SK-N-SH (cell line): ENCODE data around the gene BOLL. TPM values are rescaled to one million over a fixed set of nuclear protein-coding genes. Genes with fewer than 3 reads are reported as not detected.

ENCODE experiments used
- CTCF ChIA-PET: fragments of 300-600, 350-600 bp; formaldehyde crosslinking; extraction: SDS; loops from one replicate; lab custom pipeline; 2021; lab: Yijun Ruan, JAX
- POLR2A ChIA-PET: fragments of 350-600 bp; sonication (Branson Sonifier 250); formaldehyde crosslinking; extraction: SDS; loops from one replicate; lab custom pipeline; 2020; ENCODE audit warnings: antibody characterized with exemption, inconsistent platforms; lab: Yijun Ruan, JAX
- DNase-seq: peaks from one replicate; pipeline ENCODE4 v3.0.0; 2012
- H2AFZ ChIP-seq: fragments of 200-600 bp; sonication (generic); 2 replicates; pipeline ENCODE4 v1.8.1; 2016; ENCODE audit warnings: antibody characterized with exemption, mild to moderate bottlenecking, low read depth
- H3F3A ChIP-seq: fragments of 200-600 bp; sonication (generic); replicated peaks from 2 replicates; pipeline ENCODE3; 2016; ENCODE audit warnings: antibody characterized with exemption, mild to moderate bottlenecking; ENCODE audit not compliant: insufficient read depth
- H3K27ac ChIP-seq, 2 experiments: fragments of 200-500 bp in 1 of 2; fragments of 200-600 bp in 1 of 2; sonication (Bioruptor generic) in 1 of 2; sonication (generic), shearing (Covaris generic) in 1 of 2; 2 replicates each; pipeline versions ENCODE4 v1.5.1 to v1.6.1; 2014 to 2016; ENCODE audit warnings: low read depth in 2 of 2, inconsistent platforms in 1 of 2, low read length in 1 of 2, mild to moderate bottlenecking in 1 of 2, mixed read lengths in 1 of 2
- H3K27me3 ChIP-seq: fragments of 200-600 bp; sonication (generic), shearing (Covaris generic); 2 replicates; pipeline ENCODE4 v1.6.1; 2016; ENCODE audit warnings: mixed run types; ENCODE audit not compliant: insufficient read depth
- H3K36me3 ChIP-seq, 2 experiments: fragments of 200-500 bp in 1 of 2; fragments of 200-600 bp in 1 of 2; sonication (Bioruptor generic) in 1 of 2; sonication (generic) in 1 of 2; replicated peaks in 1 of 2; 2 replicates each; pipeline versions ENCODE3 to v1.5.1; 2014 to 2016; ENCODE audit warnings: low read length in 1 of 2, mild to moderate bottlenecking in 1 of 2; ENCODE audit not compliant: insufficient read depth in 2 of 2, control insufficient read depth in 1 of 2
- H3K4me1 ChIP-seq, 2 experiments: fragments of 200-500 bp in 1 of 2; fragments of 200-600 bp in 1 of 2; sonication (Bioruptor generic) in 1 of 2; sonication (generic), shearing (Covaris generic) in 1 of 2; 2 replicates each; pipeline versions ENCODE4 v1.5.1 to v1.6.1; 2014 to 2016; ENCODE audit warnings: low read depth in 1 of 2, low read length in 1 of 2, mixed run types in 1 of 2; ENCODE audit not compliant: insufficient read depth in 2 of 2, control insufficient read depth in 1 of 2
- H3K4me2 ChIP-seq: fragments of 200-600 bp; sonication (generic), shearing (Covaris generic); 2 replicates; pipeline ENCODE4 v1.6.1; 2017; ENCODE audit warnings: mixed run types
- H3K4me3 ChIP-seq, 2 experiments: fragments of 200-500 bp in 1 of 2; fragments of 200-600 bp in 1 of 2; sonication (Bioruptor generic) in 1 of 2; sonication (generic), shearing (Covaris generic) in 1 of 2; 2 replicates each; pipeline versions ENCODE4 v1.5.1 to v1.8.1; 2014 to 2016; ENCODE audit warnings: low read depth in 2 of 2, inconsistent platforms in 1 of 2, low read length in 1 of 2, mild to moderate bottlenecking in 1 of 2, mixed read lengths in 1 of 2, moderate library complexity in 1 of 2
- H3K79me2 ChIP-seq: fragments of 200-600 bp; sonication (generic); 2 replicates; pipeline ENCODE4 v1.8.1; 2017; ENCODE audit warnings: mild to moderate bottlenecking; ENCODE audit not compliant: insufficient read depth
- H3K9ac ChIP-seq: fragments of 200-600 bp; sonication (generic); 2 replicates; pipeline ENCODE4 v1.6.1; 2017; ENCODE audit warnings: mixed run types
- H3K9me2 ChIP-seq: fragments of 200-600 bp; sonication (generic); 2 replicates; pipeline ENCODE4 v1.6.1; 2017; ENCODE audit warnings: mixed run types
- H3K9me3 ChIP-seq: fragments of 200-600 bp; sonication (generic); 2 replicates; pipeline ENCODE4 v1.6.1; 2017; ENCODE audit warnings: mixed run types, mild to moderate bottlenecking, moderate library complexity
- H4K20me1 ChIP-seq: fragments of 200-600 bp; sonication (generic); 2 replicates; pipeline ENCODE4 v1.6.1; 2017; ENCODE audit warnings: mild to moderate bottlenecking, mixed run types; ENCODE audit not compliant: insufficient read depth
- EZH2phosphoT487 ChIP-seq: fragments of 200-600 bp; sonication (generic); IDR thresholded peaks from 2 replicates; pipeline ENCODE4 v1.6.1; 2017; ENCODE audit warnings: low read depth, mixed run types, mild to moderate bottlenecking, antibody characterized with exemption, moderate library complexity, borderline replicate concordance
- FOSL2 ChIP-seq: IDR thresholded peaks from 2 replicates; pipeline ENCODE4 v1.4.0; 2012; ENCODE audit warnings: low read depth, mild to moderate bottlenecking, moderate library complexity, borderline replicate concordance
- FOXJ3 ChIP-seq: sonication (generic); formaldehyde crosslinking; IDR thresholded peaks from 2 replicates; pipeline ENCODE4 v1.5.1; 2020; ENCODE audit warnings: mild to moderate bottlenecking, missing genetic modification reagents
- GATA2 ChIP-seq: sonication (generic); formaldehyde crosslinking; IDR thresholded peaks from 2 replicates; pipeline ENCODE4 v1.5.0; 2020; ENCODE audit warnings: mild to moderate bottlenecking, missing genetic modification reagents
- JUND ChIP-seq: IDR thresholded peaks from 2 replicates; pipeline ENCODE4 v1.4.0; 2012
- MXI1 ChIP-seq: IDR thresholded peaks from 2 replicates; pipeline ENCODE4 v1.6.1; 2012; ENCODE audit warnings: mild to moderate bottlenecking, low read depth, low read length, improper control_type of control experiment
- POLR2AphosphoS5 ChIP-seq: IDR thresholded peaks from 2 replicates; pipeline ENCODE4 v1.6.1; 2012; ENCODE audit warnings: low read depth, low read length
- RAD21 ChIP-seq: IDR thresholded peaks from 2 replicates; pipeline ENCODE4 v1.6.1; 2012; ENCODE audit warnings: mild to moderate bottlenecking, low read length
- RFX5 ChIP-seq: IDR thresholded peaks from 2 replicates; pipeline ENCODE4 v1.6.1; 2012; ENCODE audit warnings: mild to moderate bottlenecking, improper control_type of control experiment, low read length
- RXRA ChIP-seq: IDR thresholded peaks from 2 replicates; pipeline ENCODE4 v1.4.0; 2012; ENCODE audit warnings: low read depth, mild to moderate bottlenecking, borderline replicate concordance
- SIN3A ChIP-seq: IDR thresholded peaks from 2 replicates; pipeline ENCODE4 v1.6.1; 2012; ENCODE audit warnings: low read depth, mild to moderate bottlenecking, low read length, moderate library complexity, borderline replicate concordance
- SMC3 ChIP-seq: IDR thresholded peaks from 2 replicates; pipeline ENCODE4 v1.6.1; 2012; ENCODE audit warnings: low read depth, low read length, improper control_type of control experiment
- WGBS: methylation state at CpG from one replicate; pipeline ENCODE4 v1.1.6; 2017; ENCODE audit warnings: low lambda C conversion rate; 5-methylcytosine and 5-hydroxymethylcytosine counted together
- polyA plus RNA-seq, 3 experiments: library from polyadenylated mRNA; depleted of rRNA; stranded (reverse); fragments of >200 nt; gene quantifications; 2 replicates each; pipeline ENCODE4 v1.2.3, GENCODE V29; 2012
- TF ChIP-seq, protein P1 (sequence below): IDR thresholded peaks from 2 replicates; pipeline ENCODE4 v1.6.1; 2012; ENCODE audit warnings: mild to moderate bottlenecking, low read depth, low read length, moderate library complexity
- TF ChIP-seq, protein P2 (sequence below): IDR thresholded peaks from 2 replicates; pipeline ENCODE4; 2012
- TF ChIP-seq, protein P3 (sequence below): IDR thresholded peaks from 2 replicates; pipeline ENCODE4 v1.4.0; 2012; ENCODE audit warnings: low read depth, borderline replicate concordance
- TF ChIP-seq, protein P4 (sequence below): fragments of 200-600 bp; sonication (generic); IDR thresholded peaks from 2 replicates; pipeline ENCODE4 v1.6.1; 2017; ENCODE audit warnings: antibody characterized with exemption, mild to moderate bottlenecking, moderate library complexity
- TF ChIP-seq, protein P5 (sequence below): fragments of 150-350 bp; IDR thresholded peaks from 2 replicates; pipeline ENCODE4 v1.6.1; 2017; ENCODE audit warnings: antibody characterized with exemption, low read length, low read depth, borderline replicate concordance

BOLL gene
- polyA plus RNA-seq, 1 of the 3 experiments (the other 2 are of a cell fraction), result not detected

DNA sequence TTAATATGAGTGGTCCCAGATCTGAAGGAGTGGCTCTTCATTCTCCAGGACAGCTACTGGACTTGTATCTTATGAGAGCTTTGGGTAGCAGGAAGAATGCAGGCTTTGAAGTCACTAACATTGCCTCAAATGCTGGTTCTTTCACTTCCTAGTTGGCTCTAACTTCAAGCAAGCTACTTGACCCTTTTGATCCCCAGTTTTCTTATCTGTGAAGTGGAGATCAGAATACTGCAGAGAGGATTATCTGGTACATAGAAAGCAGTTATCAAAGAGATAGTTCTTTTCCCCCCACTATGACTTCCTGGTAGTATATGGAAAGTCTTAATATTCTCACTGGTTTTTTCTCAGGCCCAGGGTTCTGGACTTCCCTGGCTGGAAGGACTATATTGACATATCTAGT, 15.9 kb upstream of the BOLL start:
- ChIA-PET POLR2A (no interaction called here), CTCF (interaction anchor here (1.0 to 5.8 kb wide), 6 partner anchors 13 to 513 kb away, joined by 3 to 69 read pairs (median 5); no protein-coding TSS in a partner anchor)
- Histone ChIP-seq H3K36me3 (no peaks in the 10 kb centered on the region), H3K27me3 (no peaks in the 10 kb centered on the region), H3F3A (no peaks in the 10 kb centered on the region), H3K79me2 (peaks cover 19% of the 10 kb centered on the region), H3K9me2 (no peaks in the 10 kb centered on the region), H3K9me3 (no peaks in the 10 kb centered on the region), H3K4me3 (no peak overlapping the region), H3K4me1 (peaks cover 0 to 10% of the 10 kb centered on the region in 2 experiments; a peak in 2 of 4 replicates), H3K27ac (no peak overlapping the region), H4K20me1 (no peaks in the 10 kb centered on the region), H2AFZ (no peak overlapping the region), H3K9ac (no peak overlapping the region), H3K4me2 (no peak overlapping the region)
- TF ChIP-seq RFX5 (no peak), SIN3A (no peak), GATA2 (CRISPR knock-in tag) (no peak), RXRA (no peak)
- TF ChIP-seq, protein P1, sequence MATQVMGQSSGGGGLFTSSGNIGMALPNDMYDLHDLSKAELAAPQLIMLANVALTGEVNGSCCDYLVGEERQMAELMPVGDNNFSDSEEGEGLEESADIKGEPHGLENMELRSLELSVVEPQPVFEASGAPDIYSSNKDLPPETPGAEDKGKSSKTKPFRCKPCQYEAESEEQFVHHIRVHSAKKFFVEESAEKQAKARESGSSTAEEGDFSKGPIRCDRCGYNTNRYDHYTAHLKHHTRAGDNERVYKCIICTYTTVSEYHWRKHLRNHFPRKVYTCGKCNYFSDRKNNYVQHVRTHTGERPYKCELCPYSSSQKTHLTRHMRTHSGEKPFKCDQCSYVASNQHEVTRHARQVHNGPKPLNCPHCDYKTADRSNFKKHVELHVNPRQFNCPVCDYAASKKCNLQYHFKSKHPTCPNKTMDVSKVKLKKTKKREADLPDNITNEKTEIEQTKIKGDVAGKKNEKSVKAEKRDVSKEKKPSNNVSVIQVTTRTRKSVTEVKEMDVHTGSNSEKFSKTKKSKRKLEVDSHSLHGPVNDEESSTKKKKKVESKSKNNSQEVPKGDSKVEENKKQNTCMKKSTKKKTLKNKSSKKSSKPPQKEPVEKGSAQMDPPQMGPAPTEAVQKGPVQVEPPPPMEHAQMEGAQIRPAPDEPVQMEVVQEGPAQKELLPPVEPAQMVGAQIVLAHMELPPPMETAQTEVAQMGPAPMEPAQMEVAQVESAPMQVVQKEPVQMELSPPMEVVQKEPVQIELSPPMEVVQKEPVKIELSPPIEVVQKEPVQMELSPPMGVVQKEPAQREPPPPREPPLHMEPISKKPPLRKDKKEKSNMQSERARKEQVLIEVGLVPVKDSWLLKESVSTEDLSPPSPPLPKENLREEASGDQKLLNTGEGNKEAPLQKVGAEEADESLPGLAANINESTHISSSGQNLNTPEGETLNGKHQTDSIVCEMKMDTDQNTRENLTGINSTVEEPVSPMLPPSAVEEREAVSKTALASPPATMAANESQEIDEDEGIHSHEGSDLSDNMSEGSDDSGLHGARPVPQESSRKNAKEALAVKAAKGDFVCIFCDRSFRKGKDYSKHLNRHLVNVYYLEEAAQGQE, result no peak
- TF ChIP-seq, protein P2, sequence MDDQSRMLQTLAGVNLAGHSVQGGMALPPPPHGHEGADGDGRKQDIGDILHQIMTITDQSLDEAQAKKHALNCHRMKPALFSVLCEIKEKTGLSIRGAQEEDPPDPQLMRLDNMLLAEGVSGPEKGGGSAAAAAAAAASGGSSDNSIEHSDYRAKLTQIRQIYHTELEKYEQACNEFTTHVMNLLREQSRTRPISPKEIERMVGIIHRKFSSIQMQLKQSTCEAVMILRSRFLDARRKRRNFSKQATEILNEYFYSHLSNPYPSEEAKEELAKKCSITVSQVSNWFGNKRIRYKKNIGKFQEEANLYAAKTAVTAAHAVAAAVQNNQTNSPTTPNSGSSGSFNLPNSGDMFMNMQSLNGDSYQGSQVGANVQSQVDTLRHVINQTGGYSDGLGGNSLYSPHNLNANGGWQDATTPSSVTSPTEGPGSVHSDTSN, result no peak
- DNase-seq, result no peak

DNA sequence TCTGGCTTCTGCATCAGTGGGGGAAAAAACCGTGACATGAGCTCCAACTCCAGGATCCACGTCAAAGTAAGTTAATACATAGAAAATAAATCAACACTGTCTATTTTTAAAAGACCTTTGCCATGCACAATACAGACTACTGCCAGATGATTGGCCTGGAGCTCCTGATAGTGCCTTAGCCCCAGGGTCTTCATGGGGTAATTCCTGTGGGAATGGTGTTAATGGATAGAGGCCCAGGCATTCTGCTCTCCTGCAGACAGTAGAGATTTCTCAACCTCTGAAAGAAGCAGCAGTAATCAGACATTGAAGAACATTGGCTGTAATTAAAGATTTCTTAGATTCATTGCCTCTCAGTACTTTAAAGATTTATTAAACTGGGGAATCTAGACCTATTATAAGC, 15.0 kb upstream of the BOLL start:
- CTCF ChIA-PET, result interaction anchor here (0.6 to 5.8 kb wide), 7 partner anchors 12 to 509 kb away, joined by 3 to 69 read pairs (median 4); no protein-coding TSS in a partner anchor
- H3K9ac ChIP-seq, result no peak overlapping the region

More for the DNA sequence above, 15.0 kb upstream of the BOLL start:
- TF ChIP-seq, protein P3, sequence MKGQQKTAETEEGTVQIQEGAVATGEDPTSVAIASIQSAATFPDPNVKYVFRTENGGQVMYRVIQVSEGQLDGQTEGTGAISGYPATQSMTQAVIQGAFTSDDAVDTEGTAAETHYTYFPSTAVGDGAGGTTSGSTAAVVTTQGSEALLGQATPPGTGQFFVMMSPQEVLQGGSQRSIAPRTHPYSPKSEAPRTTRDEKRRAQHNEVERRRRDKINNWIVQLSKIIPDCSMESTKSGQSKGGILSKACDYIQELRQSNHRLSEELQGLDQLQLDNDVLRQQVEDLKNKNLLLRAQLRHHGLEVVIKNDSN, result no peak
- TF ChIP-seq RXRA, result no peak
- TF ChIP-seq, protein P4, sequence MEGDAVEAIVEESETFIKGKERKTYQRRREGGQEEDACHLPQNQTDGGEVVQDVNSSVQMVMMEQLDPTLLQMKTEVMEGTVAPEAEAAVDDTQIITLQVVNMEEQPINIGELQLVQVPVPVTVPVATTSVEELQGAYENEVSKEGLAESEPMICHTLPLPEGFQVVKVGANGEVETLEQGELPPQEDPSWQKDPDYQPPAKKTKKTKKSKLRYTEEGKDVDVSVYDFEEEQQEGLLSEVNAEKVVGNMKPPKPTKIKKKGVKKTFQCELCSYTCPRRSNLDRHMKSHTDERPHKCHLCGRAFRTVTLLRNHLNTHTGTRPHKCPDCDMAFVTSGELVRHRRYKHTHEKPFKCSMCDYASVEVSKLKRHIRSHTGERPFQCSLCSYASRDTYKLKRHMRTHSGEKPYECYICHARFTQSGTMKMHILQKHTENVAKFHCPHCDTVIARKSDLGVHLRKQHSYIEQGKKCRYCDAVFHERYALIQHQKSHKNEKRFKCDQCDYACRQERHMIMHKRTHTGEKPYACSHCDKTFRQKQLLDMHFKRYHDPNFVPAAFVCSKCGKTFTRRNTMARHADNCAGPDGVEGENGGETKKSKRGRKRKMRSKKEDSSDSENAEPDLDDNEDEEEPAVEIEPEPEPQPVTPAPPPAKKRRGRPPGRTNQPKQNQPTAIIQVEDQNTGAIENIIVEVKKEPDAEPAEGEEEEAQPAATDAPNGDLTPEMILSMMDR, result no peak
- no peak for TF ChIP-seq MXI1
- TF ChIP-seq FOSL2, result no peak
- TF ChIP-seq JUND, result no peak
- TF ChIP-seq EZH2phosphoT487, result no peak
- TF ChIP-seq SMC3, result no peak
- TF ChIP-seq POLR2AphosphoS5, result no peak
- TF ChIP-seq RAD21, result no peak
- TF ChIP-seq FOXJ3 (CRISPR knock-in tag), result no peak
- TF ChIP-seq, protein P5, sequence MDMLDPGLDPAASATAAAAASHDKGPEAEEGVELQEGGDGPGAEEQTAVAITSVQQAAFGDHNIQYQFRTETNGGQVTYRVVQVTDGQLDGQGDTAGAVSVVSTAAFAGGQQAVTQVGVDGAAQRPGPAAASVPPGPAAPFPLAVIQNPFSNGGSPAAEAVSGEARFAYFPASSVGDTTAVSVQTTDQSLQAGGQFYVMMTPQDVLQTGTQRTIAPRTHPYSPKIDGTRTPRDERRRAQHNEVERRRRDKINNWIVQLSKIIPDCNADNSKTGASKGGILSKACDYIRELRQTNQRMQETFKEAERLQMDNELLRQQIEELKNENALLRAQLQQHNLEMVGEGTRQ, result no peak
- TF ChIP-seq, all 33 proteins: peak for 0
- Histone ChIP-seq H3K4me3 (no peak overlapping the region), H3K27me3 (no peaks in the 10 kb centered on the region), H3K9me3 (no peaks in the 10 kb centered on the region), H3F3A (no peaks in the 10 kb centered on the region), H2AFZ (no peak overlapping the region), H3K4me2 (no peak overlapping the region), H3K27ac (no peak overlapping the region), H3K36me3 (no peaks in the 10 kb centered on the region), H4K20me1 (no peaks in the 10 kb centered on the region), H3K79me2 (peaks cover 10% of the 10 kb centered on the region; the same call in 1 of the 2 replicates), H3K4me1 (peaks cover 0 to 7% of the 10 kb centered on the region in 2 experiments; a peak in 2 of 4 replicates), H3K9me2 (no peaks in the 10 kb centered on the region)
- POLR2A ChIA-PET, result no interaction called here
- no peak for DNase-seq
- 84% methylated on average over 2 of the region's 2 CpGs for WGBS
